NCI-H345 treated with DMSO at 0.1 percent for 48 hours (cell line): ENCODE data around the gene SH2D1B.

Source experiments
- DNase-seq: peaks from one replicate; lab custom pipeline; 2025; ENCODE audit not compliant: unreplicated experiment; lab: John Stamatoyannopoulos, UW

Gene SH2D1B

GRCh38 chr1:162383516-162383915 lies 28.4 kb downstream of the SH2D1B start:
- DNase-seq: no peak

GRCh38 chr1:162383091-162383490 lies 28.8 kb downstream of the SH2D1B start:
- no peak for DNase-seq

- DNase-seq: no peak
These were observed 29.8 kb downstream of the SH2D1B start for GRCh38 chr1:162381941-162382750.

- DNase-seq: no peak
These were observed 30.6 kb downstream of the SH2D1B start, which contains the start of gene C1orf226 for GRCh38 chr1:162381383-162381782. C1orf226 (plus strand) TSS chr1:162381728; CDS start chr1:162381902, 174 bp downstream.

GRCh38 chr1:162380061-162380846 lies 31.7 kb downstream of the SH2D1B start:
- no peak for DNase-seq

GRCh38 chr1:162376691-162377090 lies 35.2 kb downstream of the SH2D1B start, which contains the start of gene SPATA46:
SPATA46 (minus strand) TSS chr1:162376854; CDS start chr1:162376790, 64 bp downstream.
- DNase-seq: no peak

GRCh38 chr1:162375463-162375862 lies 36.5 kb downstream of the SH2D1B start:
- DNase-seq: no peak

GRCh38 chr1:162374406-162374805 lies 37.5 kb downstream of the SH2D1B start:
- DNase-seq: no peak

- DNase-seq: no peak
These were observed 38.2 kb downstream of the SH2D1B start for GRCh38 chr1:162373541-162374260.

GRCh38 chr1:162373072-162373427 lies 38.9 kb downstream of the SH2D1B start:
- DNase-seq: no peak

- DNase-seq: no peak
These were observed 39.5 kb downstream of the SH2D1B start for GRCh38 chr1:162372159-162373071.

- DNase-seq: no peak
These were observed 40.3 kb downstream of the SH2D1B start for GRCh38 chr1:162371611-162372010.

GRCh38 chr1:162370721-162371120 lies 41.2 kb downstream of the SH2D1B start:
- DNase-seq: no peak

GRCh38 chr1:162370161-162370560 lies 41.8 kb downstream of the SH2D1B start:
- no peak for DNase-seq

- DNase-seq: no peak
These were observed 42.4 kb downstream of the SH2D1B start for GRCh38 chr1:162369571-162369970.

- DNase-seq: no peak
These were observed 43.5 kb downstream of the SH2D1B start for GRCh38 chr1:162368451-162368850.

- no peak for DNase-seq
These were observed 44.2 kb downstream of the SH2D1B start for GRCh38 chr1:162367772-162368171.

GRCh38 chr1:162367073-162367472 lies 44.9 kb downstream of the SH2D1B start:
- DNase-seq: no peak

- DNase-seq: no peak
These were observed 45.3 kb downstream of the SH2D1B start for GRCh38 chr1:162366671-162367070.

GRCh38 chr1:162366149-162366548 lies 45.8 kb downstream of the SH2D1B start:
- no peak for DNase-seq
